Lower leg skin (tissue), 3 donors: Measurements from ENCODE around the gene IVD.

Experiments used
- CTCF ChIP-seq, 3 donors: fragments of 450-650 bp; IDR thresholded peaks; one replicate each; pipeline ENCODE4 v1.5.1; 2016; ENCODE audit warnings: antibody characterized with exemption in 3 of 3, mild to moderate bottlenecking in 3 of 3, moderate library complexity in 2 of 3
- POLR2A ChIP-seq, 2 donors: fragments of 450-650 bp; IDR thresholded peaks; one replicate each; pipeline ENCODE4 v1.6.1; 2016 to 2017; ENCODE audit warnings: antibody characterized with exemption in 2 of 2, mild to moderate bottlenecking in 1 of 2, moderate library complexity in 1 of 2

GRCh38 chr15:40469776-40470390 lies 64.3 kb downstream of the IVD start:
- TF ChIP-seq CTCF (IDR thresholded peaks at IDR 0.05) (no peak), POLR2A (IDR thresholded peaks at IDR 0.05) (no peak)
